Measurements from ENCODE around the gene PRPF8.
"Not testable (repeated sequence)": the region's sequence is repeated elsewhere in the genome, so short reads cannot be mapped to it uniquely, and the experiment has no call there.

PRPF8 gene

GRCh38 chr17:1710807-1711553 is 26.3 kb upstream of the PRPF8 start:
- H3K27ac Mint-ChIP-seq: no peak overlapping the region
- no peak for TF ChIP-seq CTCF (IDR thresholded peaks at IDR 0.05)
- no peak for DNase-seq
- peaks cover 54% of the 10 kb centered on the region for H3K4me1 Mint-ChIP-seq
- H3K9me3 Mint-ChIP-seq: no peaks in the 10 kb centered on the region
- no peaks in the 10 kb centered on the region for H3K36me3 Mint-ChIP-seq (ENCODE audit: low read depth)
- H3K4me3 Mint-ChIP-seq: peak overlapping the region; percentile 77
- peaks cover 43% of the 10 kb centered on the region for H3K27me3 Mint-ChIP-seq (ENCODE audit: low read depth, poor library complexity)

- Mint-ChIP-seq H3K27me3 (ENCODE audit: low read depth, poor library complexity) (peaks cover 49% of the 10 kb centered on the region), H3K36me3 (ENCODE audit: low read depth) (no peaks in the 10 kb centered on the region), H3K9me3 (no peaks in the 10 kb centered on the region), H3K4me3 (peak within 1 kb of the TSS; percentile 77), H3K4me1 (peaks cover 56% of the 10 kb centered on the region), H3K27ac (no peak within 1 kb of the TSS)
- no peak for TF ChIP-seq CTCF (IDR thresholded peaks at IDR 0.05)
- DNase-seq: peak; percentile 77
These were observed 25.5 kb upstream of the PRPF8 start, which contains the start of gene TLCD2 for GRCh38 chr17:1709971-1710806. TLCD2 (minus strand) TSS chr17:1710377; CDS start chr17:1710242, 135 bp downstream.

GRCh38 chr17:1709403-1709951 is 24.8 kb upstream of the PRPF8 start:
- DNase-seq: no peak
- H3K9me3 Mint-ChIP-seq: no peaks in the 10 kb centered on the region
- no peak for TF ChIP-seq CTCF (IDR thresholded peaks at IDR 0.05)
- H3K27ac Mint-ChIP-seq: no peak overlapping the region
- H3K27me3 Mint-ChIP-seq (ENCODE audit: low read depth, poor library complexity): peaks cover 53% of the 10 kb centered on the region
- no peaks in the 10 kb centered on the region for H3K36me3 Mint-ChIP-seq (ENCODE audit: low read depth)
- H3K4me3 Mint-ChIP-seq: peak overlapping the region; percentile 74
- H3K4me1 Mint-ChIP-seq: peaks cover 52% of the 10 kb centered on the region

GRCh38 chr17:1708791-1709346 is 24.2 kb upstream of the PRPF8 start:
- DNase-seq; H3K36me3 Mint-ChIP-seq (ENCODE audit: low read depth); H3K27ac Mint-ChIP-seq; H3K9me3 Mint-ChIP-seq: not testable (repeated sequence)
- Mint-ChIP-seq H3K4me1 (peaks cover 46% of the 10 kb centered on the region), H3K4me3 (peak overlapping the region; percentile 74), H3K27me3 (ENCODE audit: low read depth, poor library complexity) (peaks cover 58% of the 10 kb centered on the region)

- H3K4me3 Mint-ChIP-seq: no peak overlapping the region
- no peak for TF ChIP-seq CTCF (IDR thresholded peaks at IDR 0.05)
- H3K4me1 Mint-ChIP-seq: peaks cover 34% of the 10 kb centered on the region
- no peak for DNase-seq
- H3K36me3 Mint-ChIP-seq (ENCODE audit: low read depth): no peaks in the 10 kb centered on the region
- H3K27me3 Mint-ChIP-seq (ENCODE audit: low read depth, poor library complexity): peaks cover 64% of the 10 kb centered on the region
- no peaks in the 10 kb centered on the region for H3K9me3 Mint-ChIP-seq
- H3K27ac Mint-ChIP-seq: no peak overlapping the region
These were observed 22.4 kb upstream of the PRPF8 start for GRCh38 chr17:1707107-1707506.

- H3K36me3 Mint-ChIP-seq (ENCODE audit: low read depth): no peaks in the 10 kb centered on the region
- no peak for TF ChIP-seq CTCF (IDR thresholded peaks at IDR 0.05)
- H3K27me3 Mint-ChIP-seq (ENCODE audit: low read depth, poor library complexity): peaks cover 57% of the 10 kb centered on the region
- H3K27ac Mint-ChIP-seq: no peak overlapping the region
- no peaks in the 10 kb centered on the region for H3K9me3 Mint-ChIP-seq
- H3K4me3 Mint-ChIP-seq: no peak overlapping the region
- H3K4me1 Mint-ChIP-seq: peaks cover 16% of the 10 kb centered on the region
- no peak for DNase-seq
These were observed 20.3 kb upstream of the PRPF8 start for GRCh38 chr17:1705004-1705403.
